NB4 (cell line): ENCODE data around the gene PSG6.
"Not testable (repeated sequence)": the region's sequence is repeated elsewhere in the genome, so short reads cannot be mapped to it uniquely, and the experiment has no call there.

Experiments used
- DNase-seq: peaks from one replicate; pipeline ENCODE4 v3.0.0; 2010; ENCODE audit warnings: low read depth
- H3K4me3 ChIP-seq: one replicate; pipeline ENCODE4 v1.5.1; 2011; ENCODE audit warnings: mild to moderate bottlenecking, low read depth, low read length, moderate library complexity
- MYC ChIP-seq: IDR thresholded peaks from 2 replicates; pipeline ENCODE4 v1.6.1; 2011; ENCODE audit warnings: low read depth, low read length
- POLR2A ChIP-seq: IDR thresholded peaks from 2 replicates; pipeline ENCODE4 v1.6.1; 2011; ENCODE audit warnings: mild to moderate bottlenecking; ENCODE audit not compliant: insufficient read length; ENCODE audit errors: extremely low read depth
- TF ChIP-seq, protein P1 (sequence below): IDR thresholded peaks from 2 replicates; pipeline ENCODE4 v1.6.1; 2011; ENCODE audit warnings: low read depth, low read length
- TF ChIP-seq, protein P2 (sequence below): IDR thresholded peaks from one replicate; pipeline ENCODE4 v1.5.1; 2012; ENCODE audit warnings: low read depth, low read length

The PSG6 gene

DNA sequence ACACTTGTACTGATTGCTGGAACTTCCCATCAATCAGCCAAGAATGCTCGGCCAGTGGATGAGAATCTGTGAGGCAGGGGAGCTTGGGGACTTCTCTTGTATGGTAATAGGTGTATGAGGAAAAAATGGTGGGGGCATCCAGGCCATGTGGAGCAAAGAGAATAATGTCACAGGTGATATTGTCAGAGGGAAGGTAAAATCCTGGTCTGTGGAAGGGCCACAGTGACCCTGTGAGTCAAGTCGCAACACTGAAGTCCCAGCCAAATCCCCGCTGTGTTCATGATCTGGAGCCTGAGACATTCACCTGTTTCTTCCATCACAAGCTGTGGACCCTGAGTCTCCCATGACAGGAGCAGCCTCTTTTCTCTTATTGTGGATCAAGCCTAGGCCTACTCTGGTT lies 11.2 kb upstream of the PSG6 start:
- TF ChIP-seq POLR2A, result no peak
- TF ChIP-seq, protein P1, sequence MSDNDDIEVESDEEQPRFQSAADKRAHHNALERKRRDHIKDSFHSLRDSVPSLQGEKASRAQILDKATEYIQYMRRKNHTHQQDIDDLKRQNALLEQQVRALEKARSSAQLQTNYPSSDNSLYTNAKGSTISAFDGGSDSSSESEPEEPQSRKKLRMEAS, result no peak
- TF ChIP-seq, protein P2, sequence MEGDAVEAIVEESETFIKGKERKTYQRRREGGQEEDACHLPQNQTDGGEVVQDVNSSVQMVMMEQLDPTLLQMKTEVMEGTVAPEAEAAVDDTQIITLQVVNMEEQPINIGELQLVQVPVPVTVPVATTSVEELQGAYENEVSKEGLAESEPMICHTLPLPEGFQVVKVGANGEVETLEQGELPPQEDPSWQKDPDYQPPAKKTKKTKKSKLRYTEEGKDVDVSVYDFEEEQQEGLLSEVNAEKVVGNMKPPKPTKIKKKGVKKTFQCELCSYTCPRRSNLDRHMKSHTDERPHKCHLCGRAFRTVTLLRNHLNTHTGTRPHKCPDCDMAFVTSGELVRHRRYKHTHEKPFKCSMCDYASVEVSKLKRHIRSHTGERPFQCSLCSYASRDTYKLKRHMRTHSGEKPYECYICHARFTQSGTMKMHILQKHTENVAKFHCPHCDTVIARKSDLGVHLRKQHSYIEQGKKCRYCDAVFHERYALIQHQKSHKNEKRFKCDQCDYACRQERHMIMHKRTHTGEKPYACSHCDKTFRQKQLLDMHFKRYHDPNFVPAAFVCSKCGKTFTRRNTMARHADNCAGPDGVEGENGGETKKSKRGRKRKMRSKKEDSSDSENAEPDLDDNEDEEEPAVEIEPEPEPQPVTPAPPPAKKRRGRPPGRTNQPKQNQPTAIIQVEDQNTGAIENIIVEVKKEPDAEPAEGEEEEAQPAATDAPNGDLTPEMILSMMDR, result no peak
- no peak for TF ChIP-seq MYC
- no peak overlapping the region for H3K4me3 ChIP-seq
- DNase-seq, result no peak

DNA sequence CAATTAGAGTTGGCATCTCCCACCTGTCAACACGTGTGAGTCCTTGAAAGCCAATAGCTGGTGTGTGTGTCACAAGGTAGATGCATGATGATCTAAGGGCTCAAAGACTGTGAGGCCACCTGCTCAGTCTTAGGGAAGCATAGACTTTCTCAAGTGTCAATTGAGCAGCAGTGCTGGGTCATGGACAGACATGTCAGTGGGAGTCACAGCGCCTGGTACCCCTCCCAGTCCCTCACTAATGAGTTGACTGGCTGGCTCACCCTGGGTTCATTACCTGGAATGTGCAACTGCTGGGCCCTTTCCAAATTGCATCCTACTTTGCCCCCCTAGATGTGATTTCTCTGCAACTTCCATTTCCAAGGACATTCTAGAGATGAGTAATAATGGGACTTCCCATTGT lies 9.1 kb upstream of the PSG6 start:
- no peak overlapping the region for H3K4me3 ChIP-seq
- no peak for DNase-seq
- TF ChIP-seq, protein P2, result no peak
- TF ChIP-seq, protein P1, result no peak
- TF ChIP-seq POLR2A, result no peak
- TF ChIP-seq MYC, result no peak

DNA sequence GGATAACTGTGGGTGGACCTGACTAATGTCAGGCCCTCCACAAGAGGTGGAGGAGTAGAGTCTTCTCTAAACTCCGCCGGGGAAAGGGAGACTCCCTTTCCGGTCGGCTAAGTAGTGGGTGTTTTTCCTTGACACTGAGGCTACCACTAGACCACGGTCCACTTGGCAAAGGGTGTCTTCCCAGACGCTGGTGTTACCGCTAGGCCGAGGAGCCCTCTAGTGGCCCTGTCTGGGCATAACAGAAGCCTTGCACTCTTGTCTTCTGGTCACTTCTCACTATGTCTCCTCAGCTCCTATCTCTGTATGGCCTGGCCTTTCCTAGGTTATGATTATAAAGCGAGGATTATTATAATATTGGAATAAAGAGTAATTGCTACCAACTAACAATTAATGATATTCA lies 5.4 kb upstream of the PSG6 start:
- TF ChIP-seq, protein P2, result peak; percentile 59
- not testable (repeated sequence) for H3K4me3 ChIP-seq
- peak; percentile 21 for DNase-seq

DNA sequence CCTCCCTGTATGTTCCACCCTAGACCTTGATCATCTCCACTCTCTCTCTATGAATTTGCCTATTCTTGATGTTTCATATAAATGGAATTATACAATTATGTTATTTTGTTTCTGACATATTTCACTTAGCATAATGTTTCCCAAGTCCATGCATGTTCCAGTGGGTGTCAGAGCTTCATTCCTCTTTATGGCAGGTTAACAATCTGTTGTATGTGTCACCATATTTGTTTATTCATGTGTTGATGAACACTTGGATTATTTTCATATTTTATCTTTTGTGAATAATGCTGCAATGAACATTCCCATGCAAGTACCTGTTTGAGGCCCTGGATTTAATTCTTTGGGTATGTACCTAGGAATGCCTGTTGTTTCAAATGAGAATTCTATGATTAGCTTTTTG lies 3.3 kb upstream of the PSG6 start:
- DNase-seq, H3K4me3 ChIP-seq: not testable (repeated sequence)

DNA sequence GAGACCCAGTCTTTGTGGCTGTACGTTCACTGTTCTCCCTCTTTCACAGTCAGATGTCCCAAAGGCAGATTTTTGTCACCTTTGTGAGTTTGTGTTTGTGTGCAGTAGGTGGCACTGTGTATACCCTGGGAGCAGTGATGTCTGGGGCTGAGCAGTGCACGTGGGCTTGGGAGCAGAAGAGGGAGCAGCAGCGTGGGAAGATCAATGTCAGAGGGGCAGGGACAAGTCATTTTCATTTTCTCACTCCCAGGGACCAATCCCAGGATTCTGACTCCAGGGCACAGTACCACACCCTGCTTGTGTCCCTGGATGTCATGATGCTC lies 2.0 kb upstream of the PSG6 start:
- no peak for DNase-seq
- H3K4me3 ChIP-seq, result no peak overlapping the region
- TF ChIP-seq, protein P1, result no peak
- TF ChIP-seq, protein P2, result no peak
- TF ChIP-seq MYC (no peak), POLR2A (no peak)

DNA sequence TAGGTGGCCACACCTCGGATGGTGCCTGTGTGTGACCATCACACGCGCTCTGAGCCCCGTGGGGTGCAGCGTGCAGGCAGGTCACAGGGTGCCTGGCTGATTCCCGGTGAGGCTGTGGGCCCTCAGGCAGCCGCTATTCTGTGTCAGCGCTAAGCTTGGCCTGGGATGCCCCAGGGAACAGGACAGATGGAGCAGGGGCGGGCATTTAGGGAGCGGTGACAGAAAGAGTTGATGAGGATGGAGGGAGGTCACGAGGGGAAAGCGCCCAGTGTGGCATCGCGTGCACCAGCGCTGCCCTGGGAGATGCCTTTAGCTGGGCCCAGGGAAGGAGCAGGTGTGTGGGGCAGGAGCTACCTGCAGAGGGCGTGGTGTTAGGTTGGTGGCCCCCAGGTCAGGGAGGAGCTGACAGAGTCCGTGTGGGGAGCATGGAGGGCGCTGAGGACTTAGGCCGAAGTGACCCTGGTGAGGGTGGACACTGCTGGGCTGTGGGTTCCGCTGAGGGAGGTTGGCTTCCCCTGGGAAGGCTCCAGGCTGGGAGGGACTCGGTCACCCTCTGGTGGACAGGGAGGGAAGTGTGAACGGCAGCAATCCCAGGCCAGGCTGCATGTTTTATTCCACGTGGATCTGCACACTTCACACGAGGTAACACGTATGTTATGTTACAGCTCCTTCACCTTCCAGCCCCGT lies 1.5 kb upstream of the PSG6 start:
- TF ChIP-seq, protein P2, result peak; percentile 41
- not testable (repeated sequence) for H3K4me3 ChIP-seq, DNase-seq

DNA sequence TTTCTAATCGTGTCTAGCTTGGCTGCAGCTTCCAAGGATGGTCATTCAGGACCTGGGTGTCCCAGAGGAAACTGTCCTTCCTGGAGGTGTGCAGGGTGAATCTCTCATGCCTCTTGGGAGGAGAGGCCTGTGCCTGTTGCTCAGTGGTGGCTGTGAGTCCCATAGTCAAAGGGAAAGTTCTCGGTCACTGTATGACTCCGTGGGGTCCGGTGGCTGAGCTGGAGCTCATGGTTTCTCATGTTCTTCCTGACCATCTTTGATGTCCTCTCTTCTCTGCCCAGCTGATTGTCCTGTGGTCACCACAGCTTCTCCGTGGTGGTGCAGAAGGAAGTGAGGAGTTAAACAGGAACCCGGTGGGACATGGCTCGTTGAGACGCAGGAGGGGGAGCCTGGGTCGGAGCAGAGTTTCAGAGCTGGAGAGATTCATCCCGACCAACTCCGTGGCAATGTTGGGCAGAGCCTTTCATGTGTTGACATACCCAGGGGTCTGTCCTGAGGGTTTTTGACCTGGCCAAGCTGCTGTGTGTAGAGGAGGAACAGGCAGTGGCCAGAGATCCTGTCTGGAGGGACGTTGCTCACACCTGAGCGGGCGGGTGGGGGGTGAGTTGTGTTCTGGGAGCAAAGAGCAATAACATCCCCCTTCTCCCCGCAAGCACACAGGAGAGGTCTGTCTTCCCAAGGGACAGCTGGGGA lies 829 bp upstream of the PSG6 start:
- H3K4me3 ChIP-seq, DNase-seq: not testable (repeated sequence)

DNA sequence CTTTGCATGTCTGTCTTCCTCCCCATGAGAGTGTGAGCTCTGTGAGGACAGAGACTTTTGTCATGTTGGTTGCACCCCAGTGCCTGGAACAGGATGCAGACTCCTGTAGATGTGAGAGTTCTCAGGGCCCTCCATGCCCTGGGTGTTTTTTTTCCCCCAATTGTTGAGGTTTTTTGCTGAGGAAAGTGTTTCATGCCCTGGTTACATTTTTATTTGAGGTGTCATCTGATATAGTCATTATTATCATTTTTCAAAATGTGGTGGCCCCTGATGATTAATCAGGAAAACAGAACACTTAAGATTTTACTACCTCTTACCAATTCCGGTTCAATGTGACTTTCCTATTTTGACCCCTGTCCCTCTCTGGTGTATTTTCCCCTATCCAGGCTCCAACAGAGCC lies 763 bp downstream of the PSG6 start:
- H3K4me3 ChIP-seq, DNase-seq: not testable (repeated sequence)

DNA sequence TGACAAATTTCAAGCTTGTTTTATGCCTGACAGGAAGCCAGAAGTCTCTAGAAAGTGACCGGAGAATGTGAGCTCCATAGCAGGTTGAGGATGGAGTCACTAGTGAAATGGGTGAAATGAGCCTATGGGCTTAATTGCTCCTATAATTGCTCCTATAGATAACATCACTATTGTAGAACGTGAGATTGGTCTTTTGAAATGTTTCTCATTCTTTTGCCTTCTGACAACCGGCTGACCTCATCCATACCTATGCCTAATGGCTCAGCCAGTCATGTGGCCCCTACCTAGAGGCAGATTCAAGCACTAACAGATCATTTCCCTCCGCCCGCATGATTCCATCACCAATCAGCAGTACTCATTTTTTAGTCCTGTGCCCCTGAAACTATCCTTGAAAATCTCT lies 4.2 kb downstream of the PSG6 start:
- not testable (repeated sequence) for H3K4me3 ChIP-seq, DNase-seq

DNA sequence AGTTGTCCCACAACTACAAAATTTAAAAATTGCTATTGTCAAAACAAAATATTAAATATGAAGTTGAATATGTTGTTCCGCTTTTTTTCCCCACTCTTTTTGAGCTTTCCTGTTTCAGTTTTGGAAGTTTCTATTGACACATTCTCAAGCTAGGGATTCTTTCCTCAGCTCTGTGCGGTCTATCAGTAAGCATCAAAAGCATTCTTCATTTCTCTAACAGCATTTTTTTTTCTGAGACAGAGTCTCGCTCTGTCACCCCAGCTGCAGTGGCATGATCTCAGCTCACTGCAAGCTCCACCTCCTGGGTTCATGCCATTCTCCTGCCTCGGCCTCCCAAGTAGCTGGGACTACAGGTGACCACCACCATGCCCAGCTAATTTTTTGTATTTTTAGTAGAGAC lies 4.8 kb downstream of the PSG6 start:
- DNase-seq, H3K4me3 ChIP-seq: not testable (repeated sequence)

DNA sequence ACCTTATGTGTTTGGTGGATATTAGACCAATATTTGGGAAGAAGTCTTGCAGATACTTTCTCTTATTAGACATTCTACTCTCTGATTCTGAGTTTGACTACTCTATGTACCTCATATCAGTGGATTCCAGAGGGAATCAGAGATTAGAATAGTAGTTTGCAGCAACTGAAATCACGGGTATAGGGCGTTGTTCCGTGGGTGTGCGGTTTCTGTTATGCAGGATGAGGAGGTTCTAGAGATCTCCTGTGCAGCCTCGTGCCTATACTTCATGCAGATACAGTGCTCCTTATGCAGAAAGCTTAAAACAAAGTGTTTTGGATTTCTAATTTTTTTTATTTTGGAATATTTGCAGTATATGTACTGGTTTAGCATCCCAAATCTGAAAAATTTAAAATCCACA lies 6.0 kb downstream of the PSG6 start:
- not testable (repeated sequence) for H3K4me3 ChIP-seq, DNase-seq
